A673 (cell line): ENCODE data around the gene DIS3L2.

ENCODE experiments used
- EZH2 ChIP-seq: fragments of 200-600 bp; sonication (generic); IDR thresholded peaks from 2 replicates; pipeline ENCODE4 v1.6.1; 2017; ENCODE audit warnings: borderline replicate concordance, low read depth, mild to moderate bottlenecking, mixed read lengths, antibody characterized with exemption, low read length; ENCODE audit not compliant: poor library complexity, severe bottlenecking
- TF ChIP-seq, protein P1 (sequence below): fragments of 300-800, 200-600 bp; sonication (generic); conservative IDR thresholded peaks from 2 replicates; pipeline ENCODE4 v1.5.1; 2017; ENCODE audit warnings: low read depth, mild to moderate bottlenecking, antibody characterized with exemption, low read length, moderate library complexity, mixed read lengths

DNA sequence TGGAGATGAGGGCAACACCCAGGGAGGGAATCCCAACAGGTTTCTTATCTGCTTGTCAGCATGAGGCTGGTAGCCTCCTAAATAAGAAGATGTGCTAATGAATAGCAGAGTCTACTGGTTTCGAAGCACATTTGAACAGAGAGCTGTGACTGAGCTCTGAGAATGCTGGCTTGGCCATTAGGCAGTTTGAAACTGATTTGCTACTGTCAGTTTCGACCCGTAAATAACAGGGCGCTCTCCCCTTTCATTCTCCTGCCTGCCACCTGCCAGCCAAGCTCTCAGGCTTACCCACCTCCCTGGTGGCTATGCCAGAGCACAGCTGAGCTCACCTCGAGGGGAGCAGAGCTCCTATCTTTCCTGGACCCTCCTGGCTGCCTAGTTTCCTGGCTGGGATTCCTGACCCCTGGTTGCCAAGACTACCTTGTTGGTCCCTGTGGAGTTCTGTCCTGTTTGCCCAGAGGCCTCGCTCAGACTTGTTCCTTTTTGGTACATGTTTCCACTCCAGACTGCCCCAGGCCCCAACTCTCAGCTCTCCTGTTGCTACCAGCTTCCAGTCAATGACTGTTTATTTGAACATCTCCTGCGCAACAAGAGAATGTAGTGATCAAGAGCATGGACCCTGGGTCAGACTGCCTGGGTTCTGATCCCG, 314.7 kb downstream of the DIS3L2 start:
- TF ChIP-seq, protein P1, sequence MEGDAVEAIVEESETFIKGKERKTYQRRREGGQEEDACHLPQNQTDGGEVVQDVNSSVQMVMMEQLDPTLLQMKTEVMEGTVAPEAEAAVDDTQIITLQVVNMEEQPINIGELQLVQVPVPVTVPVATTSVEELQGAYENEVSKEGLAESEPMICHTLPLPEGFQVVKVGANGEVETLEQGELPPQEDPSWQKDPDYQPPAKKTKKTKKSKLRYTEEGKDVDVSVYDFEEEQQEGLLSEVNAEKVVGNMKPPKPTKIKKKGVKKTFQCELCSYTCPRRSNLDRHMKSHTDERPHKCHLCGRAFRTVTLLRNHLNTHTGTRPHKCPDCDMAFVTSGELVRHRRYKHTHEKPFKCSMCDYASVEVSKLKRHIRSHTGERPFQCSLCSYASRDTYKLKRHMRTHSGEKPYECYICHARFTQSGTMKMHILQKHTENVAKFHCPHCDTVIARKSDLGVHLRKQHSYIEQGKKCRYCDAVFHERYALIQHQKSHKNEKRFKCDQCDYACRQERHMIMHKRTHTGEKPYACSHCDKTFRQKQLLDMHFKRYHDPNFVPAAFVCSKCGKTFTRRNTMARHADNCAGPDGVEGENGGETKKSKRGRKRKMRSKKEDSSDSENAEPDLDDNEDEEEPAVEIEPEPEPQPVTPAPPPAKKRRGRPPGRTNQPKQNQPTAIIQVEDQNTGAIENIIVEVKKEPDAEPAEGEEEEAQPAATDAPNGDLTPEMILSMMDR = no peak
- no peak for TF ChIP-seq EZH2
